Right ventricle myocardium superior (tissue), 1 donor: ENCODE data around the gene CACNA1D. TPM values are rescaled to one million over a fixed set of nuclear protein-coding genes. Genes with fewer than 3 reads are reported as not detected.

ENCODE experiments used
- ATAC-seq: fragments of 200-7000 bp; cut with Tn5 transposase; one replicate; pipeline ENCODE4 v1.9.1; 2020; ENCODE audit warnings: mild to moderate bottlenecking; ENCODE audit not compliant: poor library complexity
- DNase-seq: peaks from one replicate; pipeline ENCODE4 v3.0.0-alpha.2; 2020
- intact Hi-C: fragments of 100-400 bp; cut with DNase I; formaldehyde crosslinking; loops from one replicate; pipeline ENCODE4 v1.11.2; 2022
- total RNA-seq: library from RNA; stranded (reverse); fragmentation: NEBNext Ultra II Directional; extraction: Animal tissue kit (Norgen Biotek cat#: 25700); gene quantifications from one replicate; pipeline ENCODE4 v1.2.1, GENCODE V29; 2021
- donor health status: DM: no; HTN: yes; CAD: no; lungs with severe emphysema.

Gene CACNA1D
- total RNA-seq, 1 donor from 2014 or later: 0.78 TPM

DNA sequence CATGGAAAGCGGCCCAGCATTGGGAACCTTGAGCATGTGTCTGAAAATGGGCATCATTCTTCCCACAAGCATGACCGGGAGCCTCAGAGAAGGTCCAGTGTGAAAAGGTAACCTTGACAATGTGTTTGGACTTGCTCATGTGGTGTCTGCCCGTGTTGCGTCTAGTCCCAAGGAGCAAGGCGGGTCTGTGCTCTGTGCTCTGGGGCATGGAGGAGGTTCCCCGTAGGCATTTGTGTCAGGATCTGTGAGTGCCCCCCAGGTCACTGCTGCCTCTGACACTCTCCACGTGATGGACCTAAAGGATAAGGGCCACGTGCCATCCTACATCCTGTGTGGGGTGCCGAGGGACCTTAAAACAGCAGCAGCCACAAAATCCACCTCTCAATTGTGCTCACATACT lies 306.9 kb downstream of the CACNA1D start:
- ATAC-seq (no peak), DNase-seq (no peak)
- intact Hi-C loops: no loop called here

DNA sequence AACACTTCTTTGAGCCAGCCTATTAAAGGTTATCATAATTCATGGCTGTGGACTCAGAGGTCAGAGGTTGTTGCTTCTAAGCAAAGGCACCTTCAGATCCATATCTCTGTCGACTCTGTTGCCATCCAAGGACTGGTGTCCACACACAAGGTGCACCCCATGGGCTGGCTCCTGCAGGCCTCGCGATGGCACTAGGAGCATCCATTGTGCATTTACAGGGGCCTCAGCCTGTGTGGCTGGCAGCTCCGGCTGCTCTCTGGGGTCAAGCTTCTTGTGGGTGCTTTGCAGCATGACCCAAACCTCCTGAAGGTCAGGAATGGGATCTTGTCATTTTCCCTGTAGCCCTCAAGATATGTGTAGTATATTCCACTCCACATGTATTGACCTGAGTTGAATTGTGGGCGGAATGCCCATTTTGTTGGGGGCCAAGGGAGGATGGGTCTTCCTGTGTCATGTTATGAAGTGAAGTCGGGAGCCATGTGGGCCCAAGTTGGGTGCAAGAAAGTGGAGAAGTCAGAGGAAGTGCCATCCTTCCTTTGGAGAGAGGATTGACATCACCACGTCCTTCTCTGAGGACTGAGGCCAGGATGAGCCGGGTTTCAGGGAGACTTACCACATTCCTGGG lies 308.0 kb downstream of the CACNA1D start:
- intact Hi-C loops: no loop called here
- no peak for DNase-seq
- no peak for ATAC-seq

DNA sequence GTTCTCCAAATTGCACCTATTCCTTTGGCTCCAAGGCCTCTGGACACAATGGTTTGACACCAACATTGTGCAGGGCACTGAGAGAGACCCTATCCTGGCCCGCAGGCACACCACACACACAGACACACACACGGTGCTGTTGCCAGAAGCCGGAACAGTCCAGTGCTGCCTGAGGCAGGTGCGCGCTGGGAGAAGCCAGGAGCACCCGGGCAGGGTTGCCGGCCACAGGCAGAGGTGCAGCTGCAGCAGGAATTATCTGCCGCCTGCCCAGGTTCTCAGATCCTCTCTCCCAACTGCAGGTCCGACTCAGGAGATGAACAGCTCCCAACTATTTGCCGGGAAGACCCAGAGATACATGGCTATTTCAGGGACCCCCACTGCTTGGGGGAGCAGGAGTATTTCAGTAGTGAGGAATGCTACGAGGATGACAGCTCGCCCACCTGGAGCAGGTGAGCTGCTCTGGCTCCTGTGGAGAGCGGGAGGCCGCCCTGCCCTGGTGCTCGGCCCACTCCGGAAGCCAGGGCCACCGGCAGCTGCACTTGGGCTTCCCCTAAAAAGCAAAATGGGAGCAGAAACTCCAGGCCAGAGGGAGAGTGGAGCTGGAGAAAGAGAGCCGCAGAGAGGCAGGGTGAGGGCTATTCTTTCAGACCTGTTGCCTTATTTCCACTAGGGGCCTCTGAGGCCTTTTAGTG lies 308.9 kb downstream of the CACNA1D start:
- ATAC-seq: no peak
- DNase-seq: no peak
- intact Hi-C loops: no loop called here

DNA sequence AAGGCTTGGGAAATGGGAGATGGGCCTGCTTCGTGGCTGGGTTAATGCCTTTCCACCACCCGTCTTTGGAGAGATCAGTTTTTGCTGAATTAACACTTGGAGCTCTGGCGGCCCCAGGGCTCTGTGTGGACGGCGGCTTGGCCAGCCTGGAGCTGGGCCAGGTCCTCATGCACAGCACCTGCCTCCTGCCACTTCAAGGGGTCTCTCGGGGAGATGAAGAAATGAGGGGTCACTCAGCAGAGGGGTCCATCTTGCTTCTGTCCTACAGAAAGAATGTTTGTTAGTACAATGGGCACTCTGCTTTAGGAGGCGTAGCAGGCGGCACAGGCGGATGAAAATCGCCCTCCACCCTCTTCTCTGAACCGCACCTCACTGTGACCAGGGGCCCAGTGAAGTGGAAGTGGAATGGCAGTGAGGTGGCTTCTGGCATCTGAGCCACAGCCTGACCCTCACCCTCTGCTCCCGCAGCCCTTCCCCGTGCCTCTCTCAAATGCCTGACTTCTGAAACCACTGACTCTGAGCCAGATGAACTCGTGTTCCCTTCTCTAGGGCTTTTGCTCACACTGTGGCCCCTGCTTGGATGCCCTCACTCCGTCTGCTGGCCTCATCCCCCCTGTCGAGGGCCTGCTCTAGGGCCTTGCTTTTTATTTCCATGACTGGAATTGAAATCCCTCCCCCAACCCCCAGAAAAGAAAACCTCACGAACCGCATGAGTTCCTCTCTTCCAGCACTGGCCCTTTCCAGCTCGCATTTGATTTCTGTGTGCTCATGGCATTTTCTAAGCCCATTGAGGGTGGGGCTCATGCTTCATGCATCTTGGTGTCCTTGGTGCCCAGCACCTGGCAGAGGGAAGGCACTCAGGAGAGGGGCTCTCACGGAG lies 309.6 kb downstream of the CACNA1D start:
- no peak for ATAC-seq
- DNase-seq: no peak
- intact Hi-C loops: no loop called here

DNA sequence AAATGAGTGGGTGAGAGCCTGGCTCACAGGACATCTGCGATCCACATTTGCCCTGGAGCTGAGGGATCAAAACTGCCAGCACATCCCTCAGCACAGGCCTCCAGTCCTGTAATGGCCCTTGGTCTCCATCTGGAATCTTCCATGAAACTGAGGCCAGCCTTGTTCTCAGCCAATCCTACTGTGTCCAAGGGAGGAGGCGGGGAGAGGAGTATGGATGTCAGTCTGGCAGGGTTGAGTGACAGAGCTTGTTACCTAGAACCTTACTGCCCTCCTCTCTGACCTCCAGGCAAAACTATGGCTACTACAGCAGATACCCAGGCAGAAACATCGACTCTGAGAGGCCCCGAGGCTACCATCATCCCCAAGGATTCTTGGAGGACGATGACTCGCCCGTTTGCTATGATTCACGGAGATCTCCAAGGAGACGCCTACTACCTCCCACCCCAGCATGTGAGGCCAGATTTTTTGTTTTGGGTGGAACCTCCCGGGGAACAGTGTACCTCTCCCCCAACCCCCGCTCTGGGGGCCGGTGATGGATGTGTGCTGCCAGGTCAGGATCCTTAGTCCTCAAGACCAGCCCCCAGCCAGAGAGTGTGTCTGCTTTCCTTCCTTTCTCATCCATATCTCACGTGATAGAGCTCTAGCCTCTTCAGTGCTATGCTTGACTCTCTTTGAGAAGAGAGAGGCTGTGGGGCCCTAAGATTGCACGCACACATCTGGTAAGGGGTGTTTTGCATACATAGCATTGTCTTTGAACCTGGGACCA lies 310.5 kb downstream of the CACNA1D start:
- DNase-seq: no peak
- ATAC-seq: no peak
- intact Hi-C loops: no loop called here

DNA sequence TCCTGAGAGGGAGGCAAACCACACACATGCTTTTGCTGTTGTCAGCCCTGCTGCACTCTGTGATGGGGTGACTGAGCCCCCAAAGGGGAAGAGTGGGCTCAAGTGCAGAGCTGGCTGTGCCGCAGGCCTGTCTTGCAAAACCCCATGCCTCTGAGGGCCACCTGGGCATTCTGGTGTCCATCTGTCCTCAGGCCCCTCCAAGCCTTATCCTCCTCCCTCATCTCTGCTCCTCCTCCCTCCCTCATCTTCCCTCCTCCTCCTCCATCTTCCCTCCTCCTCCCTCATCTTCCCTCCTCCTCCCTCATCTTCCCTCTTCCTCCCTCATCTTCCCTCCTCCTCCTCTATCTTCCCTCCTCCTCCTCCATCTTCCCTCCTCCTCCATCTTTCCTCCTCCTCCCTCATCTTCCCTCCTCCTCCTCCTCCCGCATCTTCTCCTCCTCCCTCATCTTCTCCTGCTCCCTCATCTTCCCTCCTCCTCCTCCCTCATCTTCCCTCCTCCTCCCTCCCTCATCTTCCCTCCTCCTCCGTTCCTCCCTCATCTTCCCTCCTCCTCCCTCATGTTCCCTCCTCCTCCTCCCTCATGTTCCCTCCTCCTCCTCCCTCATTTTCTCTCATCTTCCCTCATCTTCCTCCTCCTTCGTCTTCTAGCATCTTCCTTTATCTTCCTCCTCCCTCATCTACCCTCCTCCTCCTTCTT lies 311.2 kb downstream of the CACNA1D start:
- DNase-seq (no peak), ATAC-seq (no peak)
- intact Hi-C loops: no loop called here

- ATAC-seq (peak; percentile 92), DNase-seq (peak; percentile 59)
- intact Hi-C loops: no loop called here
Measured at GRCh38 chr3:53806182-53807116, 312.0 kb downstream of the CACNA1D start.

DNA sequence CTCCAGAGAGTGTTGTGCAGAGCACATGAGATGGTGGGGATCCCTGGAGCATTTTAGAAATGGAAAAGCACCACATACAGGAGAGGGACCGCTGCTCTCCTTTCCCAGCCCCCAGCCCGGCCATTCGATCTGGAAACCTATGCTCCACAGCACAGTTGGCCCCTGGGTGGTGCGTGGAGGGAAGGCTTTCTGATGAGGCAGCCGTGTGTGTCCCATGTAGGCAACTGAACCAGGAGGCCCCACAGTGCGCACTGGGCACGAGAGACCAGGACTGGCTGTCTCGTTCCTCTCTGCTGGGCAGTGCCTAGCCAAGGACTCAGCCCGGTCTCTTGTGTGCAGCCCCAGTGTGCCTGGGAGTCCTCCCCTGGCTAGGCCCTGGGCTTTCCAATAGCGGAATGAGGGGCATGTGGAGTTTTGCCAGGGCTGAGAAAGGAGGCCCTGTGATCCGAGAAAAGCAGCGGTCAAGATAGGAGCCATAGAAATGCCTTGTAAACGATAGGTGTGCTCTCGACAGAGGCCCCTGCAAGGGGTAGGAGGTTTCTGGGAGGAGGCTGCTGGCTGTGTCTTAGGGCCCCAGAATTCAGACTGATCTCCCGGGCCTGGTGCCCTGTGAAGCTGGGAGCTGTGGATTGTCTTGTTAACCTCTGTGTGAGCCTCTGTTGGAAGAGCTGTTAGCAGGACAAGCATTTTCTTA lies 312.9 kb downstream of the CACNA1D start:
- ATAC-seq: peak; percentile 50
- intact Hi-C loops: no loop called here
- no peak for DNase-seq

DNA sequence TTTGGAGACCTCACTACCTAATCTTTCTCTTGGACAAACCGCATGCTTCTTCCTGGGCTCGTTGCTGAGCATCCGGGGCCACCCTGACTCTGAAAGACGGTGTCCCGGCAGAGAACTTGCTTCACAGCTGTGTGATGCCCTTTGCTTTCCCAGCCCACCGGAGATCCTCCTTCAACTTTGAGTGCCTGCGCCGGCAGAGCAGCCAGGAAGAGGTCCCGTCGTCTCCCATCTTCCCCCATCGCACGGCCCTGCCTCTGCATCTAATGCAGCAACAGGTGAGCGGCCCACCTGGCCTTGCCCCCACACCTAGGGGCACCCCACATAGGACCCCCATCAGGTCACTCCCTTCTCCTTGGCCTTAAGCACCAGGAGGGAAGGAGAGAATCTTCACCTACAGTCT lies 314.1 kb downstream of the CACNA1D start:
- DNase-seq (no peak), ATAC-seq (no peak)
- intact Hi-C loops: no loop called here

- intact Hi-C loops: no loop called here
- DNase-seq (no peak), ATAC-seq (no peak)
Measured at GRCh38 chr3:53809267-53809666, 314.9 kb downstream of the CACNA1D start.

DNA sequence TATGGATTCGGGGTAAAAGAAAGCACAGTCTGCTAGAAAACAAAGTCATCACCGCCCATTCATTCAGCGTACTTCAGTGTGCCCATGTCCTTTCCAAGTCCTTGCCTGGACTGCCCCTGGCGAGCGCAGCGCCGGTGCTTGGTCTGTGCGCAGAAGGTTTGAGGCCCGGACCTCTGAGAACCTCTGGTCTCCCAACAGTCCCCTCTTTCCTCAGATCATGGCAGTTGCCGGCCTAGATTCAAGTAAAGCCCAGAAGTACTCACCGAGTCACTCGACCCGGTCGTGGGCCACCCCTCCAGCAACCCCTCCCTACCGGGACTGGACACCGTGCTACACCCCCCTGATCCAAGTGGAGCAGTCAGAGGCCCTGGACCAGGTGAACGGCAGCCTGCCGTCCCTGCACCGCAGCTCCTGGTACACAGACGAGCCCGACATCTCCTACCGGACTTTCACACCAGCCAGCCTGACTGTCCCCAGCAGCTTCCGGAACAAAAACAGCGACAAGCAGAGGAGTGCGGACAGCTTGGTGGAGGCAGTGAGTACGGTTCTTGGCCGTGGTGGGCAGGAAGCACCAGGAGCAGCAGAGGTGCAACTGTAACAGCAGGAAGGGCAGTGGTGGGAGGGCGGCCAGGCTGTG lies 315.5 kb downstream of the CACNA1D start:
- ATAC-seq (no peak), DNase-seq (no peak)
- intact Hi-C loops: no loop called here

DNA sequence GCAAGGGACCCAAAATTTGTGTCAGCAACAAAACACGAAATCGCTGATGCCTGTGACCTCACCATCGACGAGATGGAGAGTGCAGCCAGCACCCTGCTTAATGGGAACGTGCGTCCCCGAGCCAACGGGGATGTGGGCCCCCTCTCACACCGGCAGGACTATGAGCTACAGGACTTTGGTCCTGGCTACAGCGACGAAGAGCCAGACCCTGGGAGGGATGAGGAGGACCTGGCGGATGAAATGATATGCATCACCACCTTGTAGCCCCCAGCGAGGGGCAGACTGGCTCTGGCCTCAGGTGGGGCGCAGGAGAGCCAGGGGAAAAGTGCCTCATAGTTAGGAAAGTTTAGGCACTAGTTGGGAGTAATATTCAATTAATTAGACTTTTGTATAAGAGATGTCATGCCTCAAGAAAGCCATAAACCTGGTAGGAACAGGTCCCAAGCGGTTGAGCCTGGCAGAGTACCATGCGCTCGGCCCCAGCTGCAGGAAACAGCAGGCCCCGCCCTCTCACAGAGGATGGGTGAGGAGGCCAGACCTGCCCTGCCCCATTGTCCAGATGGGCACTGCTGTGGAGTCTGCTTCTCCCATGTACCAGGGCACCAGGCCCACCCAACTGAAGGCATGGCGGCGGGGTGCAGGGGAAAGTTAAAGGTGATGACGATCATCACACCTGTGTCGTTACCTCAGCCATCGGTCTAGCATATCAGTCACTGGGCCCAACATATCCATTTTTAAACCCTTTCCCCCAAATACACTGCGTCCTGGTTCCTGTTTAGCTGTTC lies 316.9 kb downstream of the CACNA1D start:
- DNase-seq (no peak), ATAC-seq (no peak)
- intact Hi-C loops: no loop called here

DNA sequence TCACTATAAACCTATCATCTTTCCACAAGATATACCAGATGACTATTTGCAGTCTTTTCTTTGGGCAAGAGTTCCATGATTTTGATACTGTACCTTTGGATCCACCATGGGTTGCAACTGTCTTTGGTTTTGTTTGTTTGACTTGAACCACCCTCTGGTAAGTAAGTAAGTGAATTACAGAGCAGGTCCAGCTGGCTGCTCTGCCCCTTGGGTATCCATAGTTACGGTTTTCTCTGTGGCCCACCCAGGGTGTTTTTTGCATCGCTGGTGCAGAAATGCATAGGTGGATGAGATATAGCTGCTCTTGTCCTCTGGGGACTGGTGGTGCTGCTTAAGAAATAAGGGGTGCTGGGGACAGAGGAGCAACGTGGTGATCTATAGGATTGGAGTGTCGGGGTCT lies 318.0 kb downstream of the CACNA1D start:
- ATAC-seq (no peak), DNase-seq (no peak)
- intact Hi-C loops: no loop called here

DNA sequence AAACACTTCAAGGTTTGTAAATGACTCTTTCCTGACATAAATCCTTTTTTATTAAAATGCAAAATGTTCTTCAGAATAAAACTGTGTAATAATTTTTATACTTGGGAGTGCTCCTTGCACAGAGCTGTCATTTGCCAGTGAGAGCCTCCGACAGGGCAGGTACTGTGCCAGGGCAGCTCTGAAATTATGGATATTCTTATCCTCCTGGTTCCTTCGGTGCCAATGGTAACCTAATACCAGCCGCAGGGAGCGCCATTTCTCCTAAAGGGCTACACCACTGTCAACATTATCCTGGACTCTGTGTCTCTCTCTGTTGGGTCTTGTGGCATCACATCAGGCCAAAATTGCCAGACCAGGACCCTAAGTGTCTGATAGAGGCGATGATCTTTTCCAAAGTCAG lies 318.8 kb downstream of the CACNA1D start:
- intact Hi-C loops: no loop called here
- ATAC-seq (peak; percentile 67), DNase-seq (no peak)

DNA sequence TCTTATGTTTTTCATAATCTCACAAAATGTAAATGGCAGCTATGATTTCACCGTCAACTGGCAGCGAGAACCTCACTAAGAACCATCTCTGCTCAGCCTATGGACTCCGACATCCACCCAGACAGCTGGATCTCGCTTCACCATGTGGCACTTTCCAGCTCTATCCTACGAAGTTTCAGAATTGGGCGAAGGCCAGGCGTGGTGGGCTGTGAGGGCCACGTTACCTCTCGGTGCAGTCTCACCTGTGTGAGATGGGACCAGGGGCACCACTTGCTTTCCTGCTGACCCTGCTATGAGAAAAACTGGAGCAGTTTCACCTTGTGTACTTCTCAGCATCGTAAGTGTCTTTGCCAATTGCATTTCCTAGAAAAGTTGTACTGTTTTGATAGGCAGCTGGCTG lies 319.5 kb downstream of the CACNA1D start:
- no peak for DNase-seq
- intact Hi-C loops: no loop called here
- no peak for ATAC-seq

GRCh38 chr3:53815067-53815466 lies 320.7 kb downstream of the CACNA1D start:
- ATAC-seq: no peak
- intact Hi-C loops: no loop called here

More at GRCh38 chr3:53815067-53815466, 320.7 kb downstream of the CACNA1D start:
- DNase-seq: no peak
